Endothelial cell of umbilical vein (primary cell): Measurements from ENCODE around the gene LNPEP.

ENCODE experiments used
- EZH2 ChIP-seq: IDR thresholded peaks from 2 replicates; pipeline ENCODE4 v1.6.1; 2012; ENCODE audit warnings: borderline replicate concordance, low read depth, mild to moderate bottlenecking, moderate library complexity, low read length, inconsistent platforms; ENCODE audit not compliant: severe bottlenecking
- FOS ChIP-seq: IDR thresholded peaks from 2 replicates; pipeline ENCODE4 v1.6.1; 2011; ENCODE audit warnings: mild to moderate bottlenecking, low read length, moderate library complexity, borderline replicate concordance; ENCODE audit not compliant: insufficient read depth
- GATA2 ChIP-seq: IDR thresholded peaks from 2 replicates; pipeline ENCODE4 v1.7.0; 2011; ENCODE audit warnings: low read depth, mild to moderate bottlenecking, moderate library complexity, mixed read lengths, low read length; ENCODE audit not compliant: insufficient read length, insufficient read depth
- JUN ChIP-seq: IDR thresholded peaks from 2 replicates; pipeline ENCODE4 v1.6.1; 2011; ENCODE audit warnings: borderline replicate concordance, low read depth; ENCODE audit not compliant: insufficient read length, insufficient read depth
- MYC ChIP-seq: IDR thresholded peaks from one replicate; pipeline ENCODE4 v1.6.1; 2011; ENCODE audit warnings: mild to moderate bottlenecking, low read depth, low read length
- POLR2A ChIP-seq: IDR thresholded peaks from 2 replicates; pipeline ENCODE4 v1.6.1; 2012; ENCODE audit warnings: low read depth, mild to moderate bottlenecking, control low read depth, low read length
- POLR2AphosphoS5 ChIP-seq: IDR thresholded peaks from 2 replicates; pipeline ENCODE4 v1.6.1; 2012; ENCODE audit warnings: low read depth, mild to moderate bottlenecking, control low read depth, low read length, moderate library complexity; ENCODE audit not compliant: insufficient read depth
- TF ChIP-seq, protein P1 (sequence below), 2 donors: IDR thresholded peaks; 1 replicate in 1 of 2; 2 replicates in 1 of 2; pipeline ENCODE4 v1.5.1; 2011; ENCODE audit warnings: low read length in 2 of 2, mild to moderate bottlenecking in 2 of 2, moderate library complexity in 2 of 2, control low read depth in 1 of 2, inconsistent platforms in 1 of 2, low read depth in 1 of 2; ENCODE audit not compliant: insufficient read depth in 1 of 2; ENCODE audit errors: extremely low read depth in 1 of 2
- TF ChIP-seq, protein P2 (sequence below): IDR thresholded peaks from 2 replicates; pipeline ENCODE4 v1.6.1; 2011; ENCODE audit not compliant: insufficient read depth, insufficient read length

DNA sequence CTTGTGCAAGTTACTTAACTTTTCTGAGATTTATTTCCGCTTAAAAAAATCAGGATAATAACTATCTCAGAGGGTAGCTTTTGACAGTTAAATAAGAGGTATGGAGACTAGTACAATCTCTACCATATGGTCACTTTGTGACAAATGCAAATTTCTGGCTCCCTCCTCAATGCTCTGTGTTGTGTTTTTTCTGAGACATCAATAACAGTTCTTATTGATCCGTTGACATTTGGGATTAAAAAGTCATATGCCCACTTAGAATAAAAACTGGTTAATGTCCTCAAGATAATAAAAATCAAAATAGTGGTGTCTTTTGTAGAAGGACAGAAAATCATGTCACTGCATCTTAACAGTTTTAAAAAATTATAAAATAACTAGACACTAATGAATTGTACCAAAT, 24.7 kb upstream of the LNPEP start:
- TF ChIP-seq POLR2A, result no peak
- TF ChIP-seq, protein P1, sequence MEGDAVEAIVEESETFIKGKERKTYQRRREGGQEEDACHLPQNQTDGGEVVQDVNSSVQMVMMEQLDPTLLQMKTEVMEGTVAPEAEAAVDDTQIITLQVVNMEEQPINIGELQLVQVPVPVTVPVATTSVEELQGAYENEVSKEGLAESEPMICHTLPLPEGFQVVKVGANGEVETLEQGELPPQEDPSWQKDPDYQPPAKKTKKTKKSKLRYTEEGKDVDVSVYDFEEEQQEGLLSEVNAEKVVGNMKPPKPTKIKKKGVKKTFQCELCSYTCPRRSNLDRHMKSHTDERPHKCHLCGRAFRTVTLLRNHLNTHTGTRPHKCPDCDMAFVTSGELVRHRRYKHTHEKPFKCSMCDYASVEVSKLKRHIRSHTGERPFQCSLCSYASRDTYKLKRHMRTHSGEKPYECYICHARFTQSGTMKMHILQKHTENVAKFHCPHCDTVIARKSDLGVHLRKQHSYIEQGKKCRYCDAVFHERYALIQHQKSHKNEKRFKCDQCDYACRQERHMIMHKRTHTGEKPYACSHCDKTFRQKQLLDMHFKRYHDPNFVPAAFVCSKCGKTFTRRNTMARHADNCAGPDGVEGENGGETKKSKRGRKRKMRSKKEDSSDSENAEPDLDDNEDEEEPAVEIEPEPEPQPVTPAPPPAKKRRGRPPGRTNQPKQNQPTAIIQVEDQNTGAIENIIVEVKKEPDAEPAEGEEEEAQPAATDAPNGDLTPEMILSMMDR (IDR thresholded peaks at IDR 0.05; ENCODE audit: extremely low read depth in 1 of 2, insufficient read depth in 1 of 2, low read depth in 1 of 2, low read length in 2 of 2), result no peak
- TF ChIP-seq, protein P2, sequence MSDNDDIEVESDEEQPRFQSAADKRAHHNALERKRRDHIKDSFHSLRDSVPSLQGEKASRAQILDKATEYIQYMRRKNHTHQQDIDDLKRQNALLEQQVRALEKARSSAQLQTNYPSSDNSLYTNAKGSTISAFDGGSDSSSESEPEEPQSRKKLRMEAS, result no peak
- no peak for TF ChIP-seq JUN
- TF ChIP-seq POLR2AphosphoS5, result no peak
- TF ChIP-seq EZH2, result no peak
- no peak for TF ChIP-seq GATA2
- TF ChIP-seq FOS, result no peak
- no peak for TF ChIP-seq MYC
